Vagina (tissue), 2 donors: ENCODE data around the gene MAML3. TPM values are rescaled to one million over a fixed set of nuclear protein-coding genes. Genes with fewer than 3 reads are reported as not detected.
A peak's percentile ranks its signal among the peaks of the same experiment; 100 is the strongest.

ENCODE experiments used
- DNase-seq, 2 donors: peaks; one replicate each; pipeline ENCODE4 v3.0.0-alpha.2; 2017; ENCODE audit errors: extremely low spot score in 2 of 2
- H3K27ac ChIP-seq: fragments of 200-600 bp; sonication (generic); one replicate; pipeline ENCODE4 v1.5.1; 2019
- H3K27me3 ChIP-seq: fragments of 200-600 bp; sonication (generic); one replicate; pipeline ENCODE4 v1.5.1; 2019
- H3K36me3 ChIP-seq, 2 donors: fragments of 200-600 bp; sonication (generic); one replicate each; pipeline ENCODE4 v1.5.1; 2017 to 2019
- H3K4me1 ChIP-seq: fragments of 200-600 bp; sonication (generic); one replicate; pipeline ENCODE4 v1.5.1; 2019
- H3K4me3 ChIP-seq, 2 donors: fragments of 200-600 bp; sonication (generic); 1 replicate in 1 of 2; 2 replicates in 1 of 2; pipeline ENCODE4 v1.5.1; 2016 to 2019
- H3K9me3 ChIP-seq: fragments of 200-600 bp; sonication (generic); one replicate; pipeline ENCODE4 v1.5.1; 2019
- CTCF ChIP-seq, 3 experiments: fragments of 450-650 bp in 2 of 3; fragments of 200-600 bp in 1 of 3; sonication (generic) in 1 of 3; IDR thresholded peaks; one replicate each; pipeline ENCODE4 v1.5.1; 2017 to 2019; ENCODE audit warnings: antibody characterized with exemption in 3 of 3, mild to moderate bottlenecking in 2 of 3, moderate library complexity in 2 of 3
- POLR2A ChIP-seq, 2 donors: fragments of 450-650 bp; IDR thresholded peaks; one replicate each; pipeline ENCODE4 v1.6.1; 2017; ENCODE audit warnings: antibody characterized with exemption in 2 of 2, mild to moderate bottlenecking in 2 of 2, moderate library complexity in 2 of 2
- POLR2AphosphoS5 ChIP-seq, 2 donors: sonication (generic); formaldehyde crosslinking; IDR thresholded peaks; one replicate each; pipeline ENCODE4 v1.9.0; 2017; ENCODE audit warnings: antibody characterized with exemption in 2 of 2, mild to moderate bottlenecking in 2 of 2, low read depth in 1 of 2; ENCODE audit not compliant: insufficient read depth in 1 of 2
- intact Hi-C: fragments of 100-400 bp; cut with DNase I; formaldehyde crosslinking; loops from one replicate; pipeline ENCODE4 v1.15.1; 2023
- total RNA-seq: library from RNA; depleted of rRNA; stranded (reverse); fragments of >200 nt; gene quantifications from one replicate; pipeline ENCODE4 v1.2.3, GENCODE V29; 2016

The MAML3 gene
- total RNA-seq, 1 donor from 2014 or later = 16.2 TPM

- H3K27me3 ChIP-seq = no peaks in the 10 kb centered on the region
- no peaks in the 10 kb centered on the region for H3K36me3 ChIP-seq
- H3K4me3 ChIP-seq = no peak overlapping the region
- no peaks in the 10 kb centered on the region for H3K4me1 ChIP-seq
- no peak for DNase-seq
- H3K27ac ChIP-seq = no peak overlapping the region
- TF ChIP-seq POLR2A (IDR thresholded peaks at IDR 0.05) (no peak), POLR2AphosphoS5 (IDR thresholded peaks at IDR 0.05; ENCODE audit: insufficient read depth in 1 of 2, low read depth in 1 of 2) (no peak), CTCF (IDR thresholded peaks at IDR 0.05) (no peak)
- intact Hi-C loops = no loop called here
- no peaks in the 10 kb centered on the region for H3K9me3 ChIP-seq
These were observed 15.0 kb upstream of the MAML3 start for GRCh38 chr4:140168936-140169335.

GRCh38 chr4:140168474-140168873, 14.5 kb upstream of the MAML3 start:
- TF ChIP-seq POLR2A (IDR thresholded peaks at IDR 0.05) = no peak
- no peak for TF ChIP-seq CTCF (IDR thresholded peaks at IDR 0.05)
- TF ChIP-seq POLR2AphosphoS5 (IDR thresholded peaks at IDR 0.05; ENCODE audit: insufficient read depth in 1 of 2, low read depth in 1 of 2) = no peak
- H3K27ac ChIP-seq = no peak overlapping the region

DNA sequence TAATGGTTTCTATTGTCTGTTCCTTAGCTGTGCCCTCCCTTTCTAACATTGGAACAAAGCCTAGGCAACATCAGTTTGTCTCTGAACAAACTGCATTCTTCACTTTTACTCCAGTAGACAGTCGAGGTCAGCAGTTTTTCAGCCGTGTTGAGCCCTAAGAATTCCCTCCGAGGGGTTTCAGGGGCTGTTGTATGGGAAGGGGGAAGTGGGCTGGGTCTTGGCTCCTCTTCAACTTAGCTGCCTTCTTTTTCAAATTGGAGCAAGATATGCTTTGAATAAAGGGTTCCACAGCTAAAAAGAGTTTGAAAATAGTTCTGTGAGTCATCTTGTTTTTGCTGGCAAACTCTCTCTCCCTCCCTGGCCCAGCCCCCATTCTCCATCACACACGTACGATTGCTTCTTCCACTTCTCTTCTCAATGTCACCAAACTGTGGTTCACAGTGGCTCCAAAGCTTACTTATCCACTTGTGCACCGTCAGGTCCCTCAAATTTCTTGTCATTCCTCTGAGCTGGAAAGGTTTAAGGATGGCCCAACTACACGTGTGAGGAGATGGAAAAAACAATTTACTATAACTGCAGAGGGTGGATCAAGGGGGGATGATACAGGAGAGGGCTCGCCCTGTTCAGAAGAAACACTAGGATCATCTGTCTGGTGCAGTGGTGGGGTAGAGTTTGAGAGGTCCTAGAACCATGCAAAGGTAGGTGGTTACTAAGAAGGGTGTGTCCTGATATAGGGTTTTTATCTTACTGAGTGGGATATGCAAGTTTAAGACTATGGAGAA, 9.2 kb upstream of the MAML3 start:
- no peaks in the 10 kb centered on the region for H3K36me3 ChIP-seq
- H3K4me3 ChIP-seq = peak overlapping the region in 1 of 2 donors; percentile 12
- TF ChIP-seq CTCF (IDR thresholded peaks at IDR 0.05) = no peak
- no peak for TF ChIP-seq POLR2AphosphoS5 (IDR thresholded peaks at IDR 0.05; ENCODE audit: insufficient read depth in 1 of 2, low read depth in 1 of 2)
- DNase-seq = no peak
- peaks cover 10% of the 10 kb centered on the region for H3K4me1 ChIP-seq
- H3K9me3 ChIP-seq = peaks cover 2% of the 10 kb centered on the region
- intact Hi-C loops = no loop called here
- H3K27me3 ChIP-seq = no peaks in the 10 kb centered on the region
- H3K27ac ChIP-seq = no peak overlapping the region

More at GRCh38 chr4:140168474-140168873, 14.5 kb upstream of the MAML3 start:
- Histone ChIP-seq H3K27me3 (no peaks in the 10 kb centered on the region), H3K36me3 (no peaks in the 10 kb centered on the region), H3K4me3 (no peak overlapping the region), H3K9me3 (no peaks in the 10 kb centered on the region), H3K4me1 (no peaks in the 10 kb centered on the region)
- DNase-seq = no peak
- intact Hi-C loops = no loop called here

GRCh38 chr4:140162596-140162995, 8.6 kb upstream of the MAML3 start:
- Histone ChIP-seq H3K4me3 (peak overlapping the region in 1 of 2 donors; percentile 12), H3K36me3 (no peaks in the 10 kb centered on the region), H3K9me3 (peaks cover 2% of the 10 kb centered on the region), H3K27ac (no peak overlapping the region), H3K4me1 (peaks cover 10% of the 10 kb centered on the region), H3K27me3 (no peaks in the 10 kb centered on the region)
- no peak for TF ChIP-seq POLR2AphosphoS5 (IDR thresholded peaks at IDR 0.05; ENCODE audit: insufficient read depth in 1 of 2, low read depth in 1 of 2)
- no peak for TF ChIP-seq CTCF (IDR thresholded peaks at IDR 0.05)
- intact Hi-C loops = no loop called here
- DNase-seq = no peak

GRCh38 chr4:140158365-140159030, 4.5 kb upstream of the MAML3 start:
- intact Hi-C loops = loop anchor here (10.0 kb wide), 1 partner anchor 114 kb away; no protein-coding TSS in a partner anchor
- H3K27ac ChIP-seq = no peak overlapping the region
- no peak for DNase-seq
- TF ChIP-seq POLR2A (IDR thresholded peaks at IDR 0.05) (no peak), POLR2AphosphoS5 (IDR thresholded peaks at IDR 0.05; ENCODE audit: insufficient read depth in 1 of 2, low read depth in 1 of 2) (no peak), CTCF (IDR thresholded peaks at IDR 0.05) (no peak)
- H3K9me3 ChIP-seq = peaks cover 2% of the 10 kb centered on the region
- H3K36me3 ChIP-seq = no peaks in the 10 kb centered on the region
- H3K4me3 ChIP-seq = no peak overlapping the region
- H3K4me1 ChIP-seq = peaks cover 10% of the 10 kb centered on the region
- H3K27me3 ChIP-seq = no peaks in the 10 kb centered on the region
